ENCODE results near the gene CCDC13. TPM values are rescaled to one million over a fixed set of nuclear protein-coding genes. Genes with fewer than 3 reads are reported as not detected.

The CCDC13 gene
- total and polyA plus RNA-seq, 10 of the 15 experiments (the other 5 are each of a cell fraction or from before 2014, with no cell fraction given) = 0.13 to 0.81 (median 0.30) TPM; not detected in 4

DNA sequence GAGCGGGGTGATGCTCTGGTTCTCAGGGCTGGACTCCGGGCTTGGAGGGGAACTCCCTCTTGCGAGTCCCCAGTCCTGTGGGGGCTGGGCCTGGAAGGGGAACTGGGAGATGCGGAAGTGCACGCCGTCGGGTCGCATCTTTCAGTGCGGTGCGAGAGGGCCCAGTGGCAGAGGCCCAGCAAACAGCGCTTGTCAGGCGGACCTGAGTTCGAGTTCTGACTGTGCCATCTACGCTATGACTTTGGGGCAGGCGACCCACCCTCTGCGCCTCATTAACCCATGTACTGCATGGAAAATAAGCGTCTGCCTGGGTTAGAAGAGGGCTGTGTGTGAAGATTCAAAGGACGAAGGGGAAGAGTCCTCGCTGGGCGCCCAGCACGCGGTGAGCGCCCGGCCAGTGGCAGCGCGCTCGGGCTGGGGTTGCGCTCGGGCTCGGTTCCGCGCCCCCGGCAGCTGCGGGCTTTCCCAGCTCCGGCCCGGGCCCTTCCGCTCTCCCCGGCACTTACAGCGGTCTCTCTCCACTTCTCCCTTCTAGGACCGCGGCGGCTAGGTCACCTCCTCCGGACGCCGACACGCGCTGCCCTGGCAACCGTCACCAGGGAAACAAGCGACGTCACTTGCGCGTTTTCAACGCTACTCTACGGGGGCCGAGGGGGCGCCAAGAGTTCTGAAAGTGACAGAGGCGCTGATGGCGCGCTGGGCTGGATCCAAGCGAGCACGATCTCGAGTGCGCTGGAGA, at the start of gene CCDC13 (continued):
- TF ChIP-seq CHD1 (IDR thresholded peaks at IDR 0.05; ENCODE audit: low read depth, low read length) (no peak), FOXM1 (IDR thresholded peaks at IDR 0.05; ENCODE audit: low read depth, low read length) (no peak; the same call in 1 of the 2 replicates), MTA2 (IDR thresholded peaks at IDR 0.05; ENCODE audit: low read depth) (no peak), CREB1 (IDR thresholded peaks at IDR 0.05; ENCODE audit: low read depth) (peak; percentile 98), YY1 (IDR thresholded peaks at IDR 0.05; ENCODE audit: low read depth, low read length) (peak; percentile 92), KDM1A (IDR thresholded peaks at IDR 0.05; ENCODE audit: borderline replicate concordance) (no peak), GABPA (IDR thresholded peaks at IDR 0.05; ENCODE audit: low read depth) (no peak), POLR2AphosphoS5 (IDR thresholded peaks at IDR 0.05; ENCODE audit: low read length) (peak; percentile 85), ZNF384 (IDR thresholded peaks at IDR 0.05; ENCODE audit: borderline replicate concordance, low read depth, low read length) (no peak), CREM (IDR thresholded peaks at IDR 0.05; ENCODE audit: low read depth) (peak; percentile 98), WRNIP1 (IDR thresholded peaks at IDR 0.05; ENCODE audit: borderline replicate concordance, low read depth, low read length) (no peak), DPF2 (IDR thresholded peaks at IDR 0.05) (peak; percentile 81), MAX (IDR thresholded peaks at IDR 0.05; ENCODE audit: low read depth, low read length) (peak; percentile 52), ATF7 (IDR thresholded peaks at IDR 0.05; ENCODE audit: low read depth) (peak; percentile 81), RELA (IDR thresholded peaks at IDR 0.05; ENCODE audit: borderline replicate concordance, partially characterized antibody) (no peak), E2F4 (IDR thresholded peaks at IDR 0.05; ENCODE audit: low read depth, low read length) (peak; percentile 58; the same call in 1 of the 2 replicates), NR2F1 (conservative IDR thresholded peaks at IDR 0.05) (peak; percentile 74; the same call in 1 of the 2 replicates), FOXK2 (IDR thresholded peaks at IDR 0.05) (no peak), RCOR1 (conservative IDR thresholded peaks at IDR 0.05; ENCODE audit: low read depth, low read length) (no peak), NFIC (IDR thresholded peaks at IDR 0.05; ENCODE audit: low read depth, low read length) (no peak), BRCA1 (IDR thresholded peaks at IDR 0.05; ENCODE audit: low read depth, low read length) (no peak; the same call in 1 of the 2 replicates), CBX3 (IDR thresholded peaks at IDR 0.05; ENCODE audit: borderline replicate concordance, low read depth) (no peak), CBX5 (IDR thresholded peaks at IDR 0.05; ENCODE audit: low read depth) (no peak), RFX5 (IDR thresholded peaks at IDR 0.05; ENCODE audit: low read depth, low read length) (peak; percentile 97), SREBF2 (IDR thresholded peaks at IDR 0.05; ENCODE audit: low read length) (no peak), ZNF24 (IDR thresholded peaks at IDR 0.05) (peak; percentile 9; the same call in 1 of the 2 replicates), MTA3 (IDR thresholded peaks at IDR 0.05; ENCODE audit: borderline replicate concordance, low read length) (no peak), JUND (IDR thresholded peaks at IDR 0.05; ENCODE audit: low read depth, low read length) (0 out of 2 replicates have a peak, but pooled peaks have one; percentile 12)
- TF ChIP-seq, protein P1, sequence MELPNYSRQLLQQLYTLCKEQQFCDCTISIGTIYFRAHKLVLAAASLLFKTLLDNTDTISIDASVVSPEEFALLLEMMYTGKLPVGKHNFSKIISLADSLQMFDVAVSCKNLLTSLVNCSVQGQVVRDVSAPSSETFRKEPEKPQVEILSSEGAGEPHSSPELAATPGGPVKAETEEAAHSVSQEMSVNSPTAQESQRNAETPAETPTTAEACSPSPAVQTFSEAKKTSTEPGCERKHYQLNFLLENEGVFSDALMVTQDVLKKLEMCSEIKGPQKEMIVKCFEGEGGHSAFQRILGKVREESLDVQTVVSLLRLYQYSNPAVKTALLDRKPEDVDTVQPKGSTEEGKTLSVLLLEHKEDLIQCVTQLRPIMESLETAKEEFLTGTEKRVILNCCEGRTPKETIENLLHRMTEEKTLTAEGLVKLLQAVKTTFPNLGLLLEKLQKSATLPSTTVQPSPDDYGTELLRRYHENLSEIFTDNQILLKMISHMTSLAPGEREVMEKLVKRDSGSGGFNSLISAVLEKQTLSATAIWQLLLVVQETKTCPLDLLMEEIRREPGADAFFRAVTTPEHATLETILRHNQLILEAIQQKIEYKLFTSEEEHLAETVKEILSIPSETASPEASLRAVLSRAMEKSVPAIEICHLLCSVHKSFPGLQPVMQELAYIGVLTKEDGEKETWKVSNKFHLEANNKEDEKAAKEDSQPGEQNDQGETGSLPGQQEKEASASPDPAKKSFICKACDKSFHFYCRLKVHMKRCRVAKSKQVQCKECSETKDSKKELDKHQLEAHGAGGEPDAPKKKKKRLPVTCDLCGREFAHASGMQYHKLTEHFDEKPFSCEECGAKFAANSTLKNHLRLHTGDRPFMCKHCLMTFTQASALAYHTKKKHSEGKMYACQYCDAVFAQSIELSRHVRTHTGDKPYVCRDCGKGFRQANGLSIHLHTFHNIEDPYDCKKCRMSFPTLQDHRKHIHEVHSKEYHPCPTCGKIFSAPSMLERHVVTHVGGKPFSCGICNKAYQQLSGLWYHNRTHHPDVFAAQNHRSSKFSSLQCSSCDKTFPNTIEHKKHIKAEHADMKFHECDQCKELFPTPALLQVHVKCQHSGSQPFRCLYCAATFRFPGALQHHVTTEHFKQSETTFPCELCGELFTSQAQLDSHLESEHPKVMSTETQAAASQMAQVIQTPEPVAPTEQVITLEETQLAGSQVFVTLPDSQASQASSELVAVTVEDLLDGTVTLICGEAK (IDR thresholded peaks at IDR 0.05; ENCODE audit: borderline replicate concordance) = peak; percentile 76; the same call in 1 of the 2 replicates

All from GM12878 (cell line).